Stomach (tissue), 9 donors: ENCODE results near the gene TAB2. TPM values are rescaled to one million over a fixed set of nuclear protein-coding genes. Genes with fewer than 3 reads are reported as not detected.
"Not testable (repeated sequence)": the region's sequence is repeated elsewhere in the genome, so short reads cannot be mapped to it uniquely, and the experiment has no call there.

Experiments
- DNase-seq, 2 donors: peaks; one replicate each; pipeline versions ENCODE4 v3.0.0 to v3.0.0-alpha.2; 2013 to 2019
- H3K27ac ChIP-seq, 5 donors: fragments of 200-600 bp in 4 of 5; sonication (generic) in 4 of 5; one replicate each; pipeline ENCODE4 v1.5.1; 2013 to 2019; ENCODE audit warnings: mild to moderate bottlenecking in 1 of 5, moderate library complexity in 1 of 5
- H3K27me3 ChIP-seq, 3 donors: fragments of 200-600 bp; sonication (generic); one replicate each; pipeline ENCODE4 v1.5.1; 2017 to 2019; ENCODE audit warnings: mixed run types in 1 of 3
- H3K36me3 ChIP-seq, 4 donors: fragments of 200-600 bp; sonication (generic); 1 replicate in 3 of 4; 2 replicates in 1 of 4; pipeline ENCODE4 v1.5.1; 2016 to 2019
- H3K4me1 ChIP-seq, 4 donors: fragments of 200-600 bp; sonication (generic); one replicate each; pipeline ENCODE4 v1.5.1; 2016 to 2019
- H3K4me3 ChIP-seq, 4 donors: fragments of 200-600 bp; sonication (generic) in 3 of 4; one replicate each; pipeline ENCODE4 v1.5.1; 2016 to 2019; ENCODE audit warnings: mild to moderate bottlenecking in 1 of 4
- H3K9me3 ChIP-seq, 4 donors: fragments of 200-600 bp; sonication (generic); one replicate each; pipeline ENCODE4 v1.5.1; 2016 to 2019
- EP300 ChIP-seq: sonication (generic); formaldehyde crosslinking; IDR thresholded peaks from one replicate; pipeline ENCODE4 v1.6.1; 2017; ENCODE audit warnings: antibody characterized with exemption
- POLR2A ChIP-seq, 4 donors: fragments of 450-650 bp; IDR thresholded peaks; one replicate each; pipeline ENCODE4 v1.6.1; 2016; ENCODE audit warnings: antibody characterized with exemption in 4 of 4, control low read depth in 2 of 4, mild to moderate bottlenecking in 1 of 4, moderate library complexity in 1 of 4
- POLR2AphosphoS5 ChIP-seq, 3 donors: sonication (generic); formaldehyde crosslinking; IDR thresholded peaks; one replicate each; pipeline ENCODE4 v1.6.1; 2016; ENCODE audit warnings: antibody characterized with exemption in 3 of 3
- WGBS, 5 donors: extraction: QIAGEN DNeasy Blood & Tissue Kit in 3 of 5; methylation state at CpG; one replicate each; pipeline versions ENCODE4 v1.1.5 to v1.1.7; 2013 to 2018; 5-methylcytosine and 5-hydroxymethylcytosine counted together
- intact Hi-C: fragments of 100-400 bp; cut with DNase I; formaldehyde crosslinking; loops from one replicate; pipeline ENCODE4 v1.15.1; 2023; ENCODE audit warnings: low total_unique reads
- polyA plus RNA-seq, 3 donors: library from polyadenylated mRNA; stranded (reverse); fragments of 200-250 nt; gene quantifications; one replicate each; pipeline ENCODE4 v1.2.3, GENCODE V29; 2013
- total RNA-seq, 5 donors: library from RNA; depleted of rRNA; stranded (reverse); fragments of >200 nt; gene quantifications; one replicate each; pipeline versions ENCODE4 v1.1.0 to v1.2.3, GENCODE V29; 2014 to 2016
- TF ChIP-seq, protein P1 (sequence below), 7 experiments: fragments of 450-650 bp in 4 of 7; fragments of 200-600 bp in 3 of 7; sonication (generic) in 3 of 7; IDR thresholded peaks; one replicate each; pipeline ENCODE4 v1.5.1; 2016 to 2019; ENCODE audit warnings: antibody characterized with exemption in 7 of 7, control low read depth in 2 of 7, mild to moderate bottlenecking in 1 of 7
- donor health status: healthy with polysubstance abuse.
- donor health status: Bipolar disorder and iron deficiency.
- donor health status: healthy.

The TAB2 gene
- total and polyA plus RNA-seq, 8 donors: 14.1 to 119 (median 47.4) TPM

- no peak overlapping the region for H3K27ac ChIP-seq
- intact Hi-C loops: no loop called here
- no peaks in the 10 kb centered on the region for H3K27me3 ChIP-seq
- no peak for DNase-seq
- TF ChIP-seq POLR2A (IDR thresholded peaks at IDR 0.05): no peak
- TF ChIP-seq EP300: no peak
- no peak for TF ChIP-seq POLR2AphosphoS5 (IDR thresholded peaks at IDR 0.05)
- TF ChIP-seq, protein P1, sequence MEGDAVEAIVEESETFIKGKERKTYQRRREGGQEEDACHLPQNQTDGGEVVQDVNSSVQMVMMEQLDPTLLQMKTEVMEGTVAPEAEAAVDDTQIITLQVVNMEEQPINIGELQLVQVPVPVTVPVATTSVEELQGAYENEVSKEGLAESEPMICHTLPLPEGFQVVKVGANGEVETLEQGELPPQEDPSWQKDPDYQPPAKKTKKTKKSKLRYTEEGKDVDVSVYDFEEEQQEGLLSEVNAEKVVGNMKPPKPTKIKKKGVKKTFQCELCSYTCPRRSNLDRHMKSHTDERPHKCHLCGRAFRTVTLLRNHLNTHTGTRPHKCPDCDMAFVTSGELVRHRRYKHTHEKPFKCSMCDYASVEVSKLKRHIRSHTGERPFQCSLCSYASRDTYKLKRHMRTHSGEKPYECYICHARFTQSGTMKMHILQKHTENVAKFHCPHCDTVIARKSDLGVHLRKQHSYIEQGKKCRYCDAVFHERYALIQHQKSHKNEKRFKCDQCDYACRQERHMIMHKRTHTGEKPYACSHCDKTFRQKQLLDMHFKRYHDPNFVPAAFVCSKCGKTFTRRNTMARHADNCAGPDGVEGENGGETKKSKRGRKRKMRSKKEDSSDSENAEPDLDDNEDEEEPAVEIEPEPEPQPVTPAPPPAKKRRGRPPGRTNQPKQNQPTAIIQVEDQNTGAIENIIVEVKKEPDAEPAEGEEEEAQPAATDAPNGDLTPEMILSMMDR (IDR thresholded peaks at IDR 0.05): no peak
- WGBS, 5 donors: 88 to 95% (median 91%) methylated on average over 1 of the region's 1 CpG
- H3K9me3 ChIP-seq: no peaks in the 10 kb centered on the region
- H3K4me3 ChIP-seq: no peak overlapping the region
- peaks cover 29 to 77% (median 52%) of the 10 kb centered on the region in 4 donors for H3K4me1 ChIP-seq
- peaks cover 0 to 4% (median 0%) of the 10 kb centered on the region in 4 donors for H3K36me3 ChIP-seq
These were observed 26.0 kb downstream of the TAB2 start for GRCh38 chr6:149343501-149343900.

DNA sequence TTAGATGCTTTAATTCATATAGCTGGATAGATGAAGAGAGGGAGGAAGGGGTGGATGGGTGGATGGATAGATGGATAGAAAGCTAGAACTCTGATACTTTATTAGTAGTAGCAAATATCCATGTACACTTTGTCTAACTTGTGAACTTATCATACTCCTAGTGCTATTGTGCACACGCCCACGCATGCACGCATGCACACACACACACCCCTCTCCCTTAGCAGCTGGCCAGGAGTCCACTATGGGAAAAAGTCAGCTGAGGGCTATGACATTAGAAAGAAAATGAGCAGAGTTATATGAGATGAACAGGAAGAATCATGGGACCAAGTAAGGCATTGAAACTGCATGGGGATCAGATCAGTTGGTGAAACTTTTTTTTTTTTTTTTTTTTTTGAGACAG, 28.6 kb downstream of the TAB2 start:
- TF ChIP-seq POLR2AphosphoS5 (IDR thresholded peaks at IDR 0.05): no peak
- TF ChIP-seq, protein P1 (IDR thresholded peaks at IDR 0.05): no peak
- no peak for TF ChIP-seq EP300
- no peak for TF ChIP-seq POLR2A (IDR thresholded peaks at IDR 0.05)

DNA sequence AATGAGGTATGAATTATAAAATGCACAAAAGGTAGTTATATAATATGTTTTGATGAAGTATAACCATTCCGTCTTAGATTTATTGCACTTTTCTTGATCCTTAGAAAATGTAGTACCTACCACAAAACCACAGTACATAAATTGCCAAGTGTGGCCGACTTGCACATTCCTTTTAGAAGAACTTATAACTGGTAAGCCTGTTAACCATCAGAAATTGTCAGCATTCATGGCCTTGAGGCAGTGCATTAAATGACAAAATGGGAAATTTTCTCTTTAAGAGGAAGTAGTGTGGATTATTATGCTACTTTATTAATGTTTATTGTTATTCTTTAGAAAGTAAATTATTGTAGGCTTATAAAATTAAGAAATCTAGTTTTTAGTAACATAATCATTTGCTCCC, 29.6 kb downstream of the TAB2 start:
- DNase-seq: no peak
- Histone ChIP-seq H3K9me3 (no peaks in the 10 kb centered on the region), H3K36me3 (peaks cover 0 to 4% (median 0%) of the 10 kb centered on the region in 4 donors), H3K4me3 (no peak overlapping the region), H3K4me1 (peaks cover 16 to 68% (median 38%) of the 10 kb centered on the region in 4 donors), H3K27ac (no peak overlapping the region), H3K27me3 (no peaks in the 10 kb centered on the region)
- TF ChIP-seq EP300 (no peak), POLR2A (IDR thresholded peaks at IDR 0.05) (no peak), POLR2AphosphoS5 (IDR thresholded peaks at IDR 0.05) (no peak)
- TF ChIP-seq, protein P1 (IDR thresholded peaks at IDR 0.05): no peak
- intact Hi-C loops: no loop called here
- 60 to 85% (median 71%) methylated on average over 2 of the region's 2 CpGs for WGBS, 5 donors

More for the DNA sequence above, 28.6 kb downstream of the TAB2 start:
- Histone ChIP-seq H3K4me3 (no peak overlapping the region), H3K27me3 (no peaks in the 10 kb centered on the region), H3K27ac (no peak overlapping the region), H3K36me3 (peaks cover 0 to 4% (median 0%) of the 10 kb centered on the region in 4 donors), H3K9me3 (no peaks in the 10 kb centered on the region), H3K4me1 (peaks cover 23 to 69% (median 44%) of the 10 kb centered on the region in 4 donors)
- WGBS, 5 donors: 82 to 94% (median 86%) methylated on average over 3 of the region's 3 CpGs
- DNase-seq: no peak
- intact Hi-C loops: no loop called here

DNA sequence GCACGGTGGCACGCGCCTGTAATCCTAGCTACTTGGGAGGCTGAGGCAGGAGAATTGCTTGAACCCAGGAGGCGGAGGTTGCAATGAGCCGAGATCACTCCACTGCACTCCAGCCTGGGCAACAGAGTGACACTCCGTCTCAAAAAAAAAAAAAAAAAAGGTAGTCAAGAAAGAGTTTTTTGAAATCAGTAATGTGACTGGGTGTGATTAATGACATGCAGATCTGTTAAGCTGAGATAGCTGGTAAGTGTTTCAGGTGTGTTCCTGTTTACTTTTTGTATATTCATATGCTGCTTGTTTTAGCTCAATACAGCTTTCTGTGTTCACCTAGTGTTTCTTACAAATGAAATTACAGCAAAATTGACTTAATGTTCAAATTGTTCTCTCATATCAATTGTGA, 31.8 kb downstream of the TAB2 start:
- H3K4me3 ChIP-seq, H3K36me3 ChIP-seq, DNase-seq, intact Hi-C loops, H3K9me3 ChIP-seq, H3K27ac ChIP-seq, H3K27me3 ChIP-seq: not testable (repeated sequence)
- H3K4me1 ChIP-seq: peaks cover 0 to 59% (median 23%) of the 10 kb centered on the region in 4 donors
- WGBS, 5 donors: 90 to 97% (median 94%) methylated on average over 6 of the region's 6 CpGs

DNA sequence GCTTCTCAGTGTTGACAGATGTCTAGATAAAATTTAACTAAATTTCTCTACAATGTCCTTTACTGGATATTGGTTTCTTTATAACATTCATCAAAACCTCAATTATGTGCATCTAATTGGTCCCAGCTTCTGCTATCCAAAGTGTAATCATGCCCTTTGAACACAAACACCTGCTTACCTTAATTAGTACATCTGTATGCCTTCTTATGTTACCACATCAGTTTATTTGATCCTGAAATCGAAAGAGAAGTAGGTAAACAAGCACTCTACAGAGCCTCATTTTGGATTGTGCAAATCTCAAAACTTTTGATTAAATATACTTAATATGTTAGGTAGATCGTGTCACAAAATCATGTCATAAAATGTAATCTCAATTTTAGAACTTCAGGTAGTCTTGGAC, 36.5 kb downstream of the TAB2 start:
- DNase-seq: no peak
- Histone ChIP-seq H3K4me1 (peaks cover 0 to 46% (median 20%) of the 10 kb centered on the region in 4 donors), H3K27ac (no peak overlapping the region), H3K36me3 (no peaks in the 10 kb centered on the region), H3K9me3 (no peaks in the 10 kb centered on the region), H3K27me3 (no peaks in the 10 kb centered on the region), H3K4me3 (no peak overlapping the region)
- intact Hi-C loops: no loop called here
- 30 to 61% (median 49%) methylated on average over 2 of the region's 2 CpGs for WGBS, 5 donors
- no peak for TF ChIP-seq EP300
- TF ChIP-seq, protein P1 (IDR thresholded peaks at IDR 0.05): no peak
